Endothelial cell of umbilical vein (primary cell): ENCODE data around the gene TMEM121B. TPM values are rescaled to one million over a fixed set of nuclear protein-coding genes. Genes with fewer than 3 reads are reported as not detected.

Source experiments
- BruUV-seq: library from RNA; stranded (reverse); fragments of 400-500 nt; replicated peaks from 2 replicates; lab custom pipeline; 2021; lab: Mats Ljungman, UMichigan
- CTCF ChIA-PET: fragments of 300-600, 350-600 bp; sonication (Branson Sonifier 250); formaldehyde crosslinking; loops from one replicate; lab custom pipeline; 2021; ENCODE audit warnings: antibody characterized with exemption, inconsistent platforms; lab: Charles Lee
- POLR2A ChIA-PET: fragments of 300-600, 350-600 bp; sonication (Branson Sonifier 250); formaldehyde crosslinking; loops from one replicate; lab custom pipeline; 2021; ENCODE audit warnings: antibody characterized with exemption, inconsistent platforms; lab: Charles Lee
- DNase-seq: peaks from one replicate; pipeline ENCODE4 v3.0.0-alpha.2; 2011; ENCODE audit warnings: low read depth, low spot score
- FAIRE-seq: peaks from 2 replicates; lab custom pipeline; 2011; peaks lifted over from hg19 to GRCh38; lab: Jason Lieb, UNC
- H2AFZ ChIP-seq: 2 replicates; pipeline ENCODE4 v1.6.0; 2012; ENCODE audit warnings: low read depth, low read length, control low read depth, inconsistent platforms
- H3K27ac ChIP-seq: 2 replicates; pipeline ENCODE4 v1.5.1; 2011; ENCODE audit warnings: low read depth, mild to moderate bottlenecking, control low read depth, low read length, moderate library complexity; ENCODE audit not compliant: insufficient read depth
- H3K27me3 ChIP-seq, 2 experiments: 2 replicates each; pipeline versions ENCODE4 v1.6.0 to v1.6.1; 2011; ENCODE audit warnings: low read length in 2 of 2, mixed read lengths in 1 of 2; ENCODE audit not compliant: control insufficient read depth in 2 of 2, insufficient read depth in 2 of 2
- H3K36me3 ChIP-seq, 2 experiments: 2 replicates in 1 of 2; 3 replicates in 1 of 2; pipeline ENCODE4 v1.5.1; 2011; ENCODE audit warnings: low read length in 2 of 2, mild to moderate bottlenecking in 1 of 2, moderate library complexity in 1 of 2; ENCODE audit not compliant: control insufficient read depth in 2 of 2, insufficient read depth in 2 of 2; ENCODE audit errors: extremely low read depth in 1 of 2
- H3K4me1 ChIP-seq: 3 replicates; pipeline ENCODE4 v1.5.1; 2011; ENCODE audit warnings: mild to moderate bottlenecking, low read length; ENCODE audit not compliant: control insufficient read depth, insufficient read depth; ENCODE audit errors: extremely low read depth
- H3K4me2 ChIP-seq: 2 replicates; pipeline ENCODE4 v1.6.1; 2011; ENCODE audit warnings: low read length, control low read depth, mixed read lengths; ENCODE audit not compliant: insufficient read depth
- H3K4me3 ChIP-seq, 3 experiments: fragments of 200-600 bp in 1 of 3; sonication (generic), shearing (Covaris generic) in 1 of 3; replicated peaks in 1 of 3; 2 replicates each; pipeline ENCODE4 v1.5.1; 2011 to 2016; ENCODE audit warnings: control low read depth in 3 of 3, low read length in 3 of 3, mild to moderate bottlenecking in 2 of 3, inconsistent platforms in 1 of 3, low read depth in 1 of 3, moderate library complexity in 1 of 3; ENCODE audit not compliant: insufficient read depth in 1 of 3
- H3K79me2 ChIP-seq: 2 replicates; pipeline ENCODE4 v1.6.0; 2012; ENCODE audit warnings: low read length, inconsistent platforms; ENCODE audit not compliant: control insufficient read depth, insufficient read depth
- H3K9ac ChIP-seq: replicated peaks from 2 replicates; pipeline ENCODE3; 2011; ENCODE audit warnings: low read length, control low read depth; ENCODE audit not compliant: insufficient read depth; ENCODE audit errors: extremely low read depth
- H3K9me1 ChIP-seq: replicated peaks from 3 replicates; pipeline ENCODE4 v1.6.0; 2011; ENCODE audit warnings: mild to moderate bottlenecking, low read length; ENCODE audit not compliant: control insufficient read depth, insufficient read depth; ENCODE audit errors: extremely low read depth
- H3K9me3 ChIP-seq: replicated peaks from 2 replicates; pipeline ENCODE4 v1.5.1; 2012; ENCODE audit warnings: low read length, inconsistent platforms; ENCODE audit not compliant: control insufficient read depth, insufficient read depth
- H4K20me1 ChIP-seq: replicated peaks from 2 replicates; pipeline ENCODE3; 2011; ENCODE audit warnings: mild to moderate bottlenecking, low read length; ENCODE audit not compliant: control insufficient read depth, insufficient read depth; ENCODE audit errors: extremely low read depth
- CTCF ChIP-seq, 2 donors: IDR thresholded peaks; 1 replicate in 1 of 2; 2 replicates in 1 of 2; pipeline ENCODE4 v1.5.1; 2011; ENCODE audit warnings: low read length in 2 of 2, mild to moderate bottlenecking in 2 of 2, moderate library complexity in 2 of 2, control low read depth in 1 of 2, inconsistent platforms in 1 of 2, low read depth in 1 of 2; ENCODE audit not compliant: insufficient read depth in 1 of 2; ENCODE audit errors: extremely low read depth in 1 of 2
- EZH2 ChIP-seq: IDR thresholded peaks from 2 replicates; pipeline ENCODE4 v1.6.1; 2012; ENCODE audit warnings: borderline replicate concordance, low read depth, mild to moderate bottlenecking, moderate library complexity, low read length, inconsistent platforms; ENCODE audit not compliant: severe bottlenecking
- FOS ChIP-seq: IDR thresholded peaks from 2 replicates; pipeline ENCODE4 v1.6.1; 2011; ENCODE audit warnings: mild to moderate bottlenecking, low read length, moderate library complexity, borderline replicate concordance; ENCODE audit not compliant: insufficient read depth
- GATA2 ChIP-seq: IDR thresholded peaks from 2 replicates; pipeline ENCODE4 v1.7.0; 2011; ENCODE audit warnings: low read depth, mild to moderate bottlenecking, moderate library complexity, mixed read lengths, low read length; ENCODE audit not compliant: insufficient read length, insufficient read depth
- JUN ChIP-seq: IDR thresholded peaks from 2 replicates; pipeline ENCODE4 v1.6.1; 2011; ENCODE audit warnings: borderline replicate concordance, low read depth; ENCODE audit not compliant: insufficient read length, insufficient read depth
- MAX ChIP-seq: IDR thresholded peaks from 2 replicates; pipeline ENCODE4 v1.6.1; 2011; ENCODE audit not compliant: insufficient read depth, insufficient read length
- MYC ChIP-seq: IDR thresholded peaks from one replicate; pipeline ENCODE4 v1.6.1; 2011; ENCODE audit warnings: mild to moderate bottlenecking, low read depth, low read length
- POLR2A ChIP-seq: IDR thresholded peaks from 2 replicates; pipeline ENCODE4 v1.6.1; 2012; ENCODE audit warnings: low read depth, mild to moderate bottlenecking, control low read depth, low read length
- POLR2AphosphoS5 ChIP-seq: IDR thresholded peaks from 2 replicates; pipeline ENCODE4 v1.6.1; 2012; ENCODE audit warnings: low read depth, mild to moderate bottlenecking, control low read depth, low read length, moderate library complexity; ENCODE audit not compliant: insufficient read depth
- dilution Hi-C: fragments of 300-500 bp; cut with MboI; formaldehyde crosslinking; loops from one replicate; pipeline ENCODE4 v1.15.0; 2019; ENCODE audit warnings: low sequenced_read_pairs; ENCODE audit not compliant: extremely low pct_ligation_motif_present
- intact Hi-C: fragments of 100-400 bp; cut with micrococcal nuclease; formaldehyde crosslinking; loops from one replicate; pipeline ENCODE4 v1.10.0; 2022
- polyA plus RNA-seq, 4 experiments: library from polyadenylated mRNA; depleted of rRNA in 3 of 4; stranded (reverse) in 3 of 4; unstranded in 1 of 4; fragments of >200 nt; gene quantifications; 2 replicates each; pipeline versions ENCODE4 v1.2.1 to v1.2.3, GENCODE V29; 2011 to 2012; ENCODE audit warnings: missing spikeins in 1 of 4
- total RNA-seq: library from RNA; stranded (reverse); gene quantifications from 2 replicates; pipeline ENCODE4 v1.2.3, GENCODE V29; 2021

Gene TMEM121B
- total and polyA plus RNA-seq, 2 donors (not counting 3 experiments of a cell fraction or from before 2014, with no cell fraction given), result 0.18 to 0.33 TPM

GRCh38 chr22:17109113-17109865, 11.9 kb downstream of the TMEM121B start:
- H3K9ac ChIP-seq, result no peak overlapping the region
- FAIRE-seq (no peak), DNase-seq (no peak)
- dilution Hi-C loops, result no loop called here
- no peaks in the 10 kb centered on the region for H3K9me1 ChIP-seq
- H3K9me3 ChIP-seq, result no peaks in the 10 kb centered on the region
- intact Hi-C loops, result no loop called here
- BruUV-seq, result no TSS peak
- H3K79me2 ChIP-seq, result no peaks in the 10 kb centered on the region
- no peak overlapping the region for H3K4me2 ChIP-seq
- H3K27ac ChIP-seq, result no peak overlapping the region
- POLR2A ChIA-PET, result no interaction called here
- no peaks in the 10 kb centered on the region for H3K4me1 ChIP-seq
- no peaks in the 10 kb centered on the region for H4K20me1 ChIP-seq
- H3K36me3 ChIP-seq, result peaks cover 0 to 2% of the 10 kb centered on the region in 2 experiments
- no peak for TF ChIP-seq MAX
- no peak for TF ChIP-seq POLR2AphosphoS5
- no peak for TF ChIP-seq JUN
- no peak for TF ChIP-seq POLR2A
- TF ChIP-seq CTCF (IDR thresholded peaks at IDR 0.05; ENCODE audit: extremely low read depth in 1 of 2, insufficient read depth in 1 of 2, low read depth in 1 of 2, low read length in 2 of 2), result no peak
- no peak for TF ChIP-seq MYC
- TF ChIP-seq GATA2, result no peak
- no peak for TF ChIP-seq EZH2
- no peak for TF ChIP-seq FOS
- no peak overlapping the region for H3K4me3 ChIP-seq
- no peak overlapping the region for H2AFZ ChIP-seq
- H3K27me3 ChIP-seq, result no peaks in the 10 kb centered on the region
- CTCF ChIA-PET, result interaction anchor here (1.1 kb wide), 1 partner anchor 34 kb away, joined by 3 read pairs; no protein-coding TSS in a partner anchor
